GM12892 (cell line): ENCODE results near the gene MRGPRD.

Source experiments
- POLR2A ChIP-seq: IDR thresholded peaks from 2 replicates; pipeline ENCODE4 v1.6.1; 2011; ENCODE audit warnings: low read depth, low read length, control low read depth
- TAF1 ChIP-seq: IDR thresholded peaks from 2 replicates; pipeline ENCODE4 v1.6.1; 2011; ENCODE audit warnings: low read depth, mild to moderate bottlenecking, control low read depth, low read length, borderline replicate concordance

- TF ChIP-seq TAF1 (no peak), POLR2A (no peak)
These were observed 40.9 kb downstream of the MRGPRD start for GRCh38 chr11:68939583-68940555.
